ENCODE data around the gene FAM13A. TPM values are rescaled to one million over a fixed set of nuclear protein-coding genes. Genes with fewer than 3 reads are reported as not detected.
A peak's percentile ranks its signal among the peaks of the same experiment; 100 is the strongest.
"Not testable (repeated sequence)": the region's sequence is repeated elsewhere in the genome, so short reads cannot be mapped to it uniquely, and the experiment has no call there.

Gene FAM13A
- total RNA-seq = 18.0 TPM
- long read RNA-seq, partial matches to known transcripts = 4 of 16 reads
- long read RNA-seq, other reads (novel, unspliced or antisense) = 12 of 16 reads

DNA sequence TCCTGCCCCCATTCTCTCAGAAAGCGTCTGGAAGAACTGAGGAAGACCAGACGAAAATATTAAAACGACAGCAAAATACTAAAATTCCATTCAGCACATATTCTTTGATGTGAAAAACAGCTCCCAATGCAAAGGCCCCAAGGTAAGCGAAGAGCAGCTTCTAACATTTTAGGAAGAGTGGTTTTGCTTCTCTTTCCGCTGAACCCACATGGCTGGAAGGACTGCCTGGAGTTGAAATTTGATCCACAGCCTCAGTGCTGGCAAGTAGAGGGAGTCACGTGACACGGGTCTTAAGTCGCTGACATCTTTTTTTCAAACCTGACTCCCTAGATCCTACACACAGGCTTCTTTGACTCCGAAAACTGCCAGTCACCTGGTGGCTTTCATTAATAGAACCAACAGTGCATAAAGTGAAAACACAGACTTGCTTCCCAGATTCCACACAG lies at the start of gene FAM13A:
FAM13A (minus strand) TSS at position 233 of the 446 bp plus-strand sequence; CDS start at position 12, 221 bp downstream.
- peak; percentile 97 for ATAC-seq (ENCODE audit: poor library complexity)
- intact Hi-C loops (cut with DNase I) = no loop called here
- DNase-seq = peak; percentile 86

DNA sequence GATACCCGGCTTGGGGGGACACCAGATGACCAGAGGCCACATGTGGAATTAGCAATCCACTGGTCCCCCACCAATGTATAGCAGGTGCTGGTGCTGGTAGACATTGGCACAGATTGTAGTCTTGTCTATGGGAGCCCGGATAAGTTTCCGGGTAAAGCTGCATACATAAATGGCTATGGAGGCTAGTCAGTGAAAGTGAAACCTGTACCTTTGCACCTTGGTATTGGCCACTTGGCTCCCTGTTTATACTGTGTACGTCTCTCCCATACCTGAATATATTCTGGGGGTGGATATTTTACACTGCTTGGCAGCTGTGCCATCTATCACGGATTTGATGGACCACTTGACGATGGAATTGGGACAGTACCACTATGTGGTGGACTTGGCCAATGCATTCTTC lies 48.7 kb upstream of the FAM13A start:
- DNase-seq (no peak), ATAC-seq (ENCODE audit: poor library complexity) (no peak)
- intact Hi-C loops (cut with DNase I) = no loop called here

DNA sequence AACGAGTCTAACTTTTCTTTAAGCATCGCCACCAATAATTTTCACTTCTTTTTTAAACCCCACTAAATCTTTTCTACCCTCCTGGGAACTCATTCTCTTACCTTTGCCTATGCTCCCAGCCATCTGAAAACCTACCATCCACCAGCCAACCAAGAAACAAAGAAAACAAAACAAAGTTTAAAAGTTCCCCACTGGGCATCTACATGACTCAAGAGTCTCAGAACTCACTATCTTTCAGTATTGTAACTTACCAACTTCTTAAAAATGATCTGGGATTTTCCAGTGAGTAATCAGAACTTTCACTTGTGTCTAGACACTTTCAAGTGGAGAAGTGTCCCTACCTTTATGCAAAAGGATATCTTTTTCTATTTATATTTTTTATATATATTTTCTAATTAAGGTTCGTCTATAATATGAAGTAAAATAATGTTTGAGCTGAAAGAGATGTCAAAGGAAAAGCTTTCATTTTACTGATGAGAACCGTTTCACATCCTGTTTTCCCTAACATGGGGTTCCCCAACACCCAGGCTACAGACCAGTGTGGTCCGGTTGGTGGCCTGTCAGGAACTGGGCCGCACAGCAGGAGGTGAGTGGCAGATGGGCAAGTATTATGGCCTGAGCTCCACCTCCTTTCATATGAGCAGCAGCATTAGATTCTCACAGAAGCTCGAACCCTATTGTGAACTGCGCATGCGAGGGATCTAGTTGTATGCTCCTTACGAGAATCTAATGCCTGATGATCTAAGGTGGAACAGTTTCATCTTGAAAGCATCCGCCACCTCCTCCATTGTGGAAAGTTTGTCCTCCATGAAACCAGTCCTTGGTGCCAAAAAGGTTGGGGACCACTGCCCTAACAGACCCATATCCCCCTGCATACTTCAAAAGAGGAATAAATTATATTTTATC lies 44.5 kb upstream of the FAM13A start:
- ATAC-seq (ENCODE audit: poor library complexity) (no peak), DNase-seq (no peak)
- intact Hi-C loops (cut with DNase I) = no loop called here

DNA sequence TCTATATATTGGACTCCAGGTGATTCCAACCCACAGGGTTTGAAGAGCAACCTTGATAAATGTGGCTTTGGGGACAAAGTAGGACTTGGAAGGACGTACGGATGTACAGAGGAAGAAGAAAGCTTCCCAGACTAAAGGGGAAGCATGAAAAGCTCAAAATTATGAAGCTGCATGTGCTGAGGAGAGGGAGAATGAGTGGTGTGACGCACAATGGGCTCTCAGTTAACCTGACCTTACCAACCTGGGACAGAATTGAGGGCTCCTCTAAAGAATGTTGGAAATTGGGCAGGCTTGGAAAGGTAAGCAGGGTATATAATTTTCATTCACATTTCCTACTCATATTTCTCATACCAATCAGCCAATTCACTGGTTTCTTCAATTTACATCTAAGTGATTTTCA lies 43.9 kb upstream of the FAM13A start:
- ATAC-seq (ENCODE audit: poor library complexity) (no peak), DNase-seq (no peak)
- intact Hi-C loops (cut with DNase I) = no loop called here

DNA sequence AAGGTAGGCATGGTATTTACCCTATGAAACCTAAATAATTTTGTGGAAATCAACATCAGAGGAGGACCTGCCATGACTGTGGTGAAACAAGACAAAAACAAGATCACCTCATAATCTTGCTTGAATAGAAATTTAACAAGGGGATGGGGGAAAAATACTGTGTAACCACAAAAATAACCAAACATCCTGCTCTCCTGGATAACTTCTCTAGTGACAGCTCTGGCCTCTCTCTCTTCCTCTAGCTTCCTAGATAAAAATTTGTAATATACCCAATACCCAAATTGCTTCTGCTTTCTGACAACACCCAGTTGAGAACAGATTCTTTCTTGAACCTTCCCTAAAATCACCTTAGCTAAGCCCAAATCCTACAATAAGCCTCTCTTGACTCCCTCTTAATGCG lies 42.5 kb upstream of the FAM13A start:
- DNase-seq = no peak
- intact Hi-C loops (cut with DNase I) = no loop called here
- no peak for ATAC-seq (ENCODE audit: poor library complexity)

DNA sequence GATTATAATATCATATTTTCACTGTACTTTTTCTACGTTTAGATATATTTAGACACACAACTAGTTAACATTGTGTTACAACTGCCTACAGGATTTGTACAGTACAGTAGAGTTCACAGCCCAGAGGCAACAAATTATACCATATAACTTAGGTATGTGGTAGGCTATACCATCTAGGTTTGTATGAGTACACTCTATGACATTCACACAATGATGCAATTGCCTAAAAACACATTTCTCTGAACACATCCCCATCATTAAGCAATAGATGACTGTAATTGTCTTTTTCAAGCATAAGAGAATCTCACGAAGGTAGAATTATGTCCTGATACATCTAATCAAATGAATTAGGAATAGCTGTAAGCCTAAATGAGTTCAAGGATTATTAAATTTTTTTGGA lies 42.0 kb upstream of the FAM13A start:
- intact Hi-C loops (cut with DNase I) = no loop called here
- no peak for DNase-seq
- no peak for ATAC-seq (ENCODE audit: poor library complexity)

DNA sequence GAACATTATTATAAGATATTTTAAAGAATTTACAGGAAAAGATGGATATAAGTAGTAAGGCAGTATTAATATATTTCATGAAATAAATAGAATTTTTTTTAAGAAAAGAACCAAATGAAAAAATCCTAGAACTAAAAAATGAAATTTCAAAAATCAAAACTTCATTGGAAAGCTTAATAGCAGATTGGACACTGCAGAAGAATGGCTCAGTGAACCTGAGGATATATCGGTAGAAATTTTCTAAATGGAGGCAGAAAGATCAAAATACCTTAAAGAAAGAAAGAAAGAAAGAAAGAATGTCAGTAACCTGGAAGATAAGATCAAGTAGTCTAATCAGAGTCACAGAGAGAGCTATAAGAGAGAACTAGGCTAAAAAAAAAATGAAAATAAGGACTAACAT lies 21.3 kb upstream of the FAM13A start:
- intact Hi-C loops (cut with DNase I) = no loop called here
- ATAC-seq (ENCODE audit: poor library complexity) (no peak), DNase-seq (no peak)

DNA sequence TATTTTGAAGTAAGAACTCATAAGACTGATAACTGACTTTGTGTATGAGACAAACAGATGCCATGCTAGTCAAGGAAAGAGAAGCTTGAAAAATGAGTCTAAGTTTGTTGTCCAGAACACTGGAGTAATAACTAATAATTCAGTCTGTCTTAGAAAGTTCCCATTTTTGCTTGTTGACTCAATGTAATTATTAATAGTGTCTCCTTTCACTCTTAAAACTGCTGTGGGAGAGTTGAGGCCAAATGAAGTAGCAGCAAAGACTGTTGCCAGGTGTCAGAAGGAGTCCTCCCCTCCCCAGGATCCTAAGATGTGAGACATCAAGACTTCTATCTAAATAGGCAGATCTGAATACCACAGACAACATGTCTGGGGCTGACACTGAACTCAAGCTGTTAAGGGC lies 20.8 kb upstream of the FAM13A start:
- intact Hi-C loops (cut with DNase I) = no loop called here
- no peak for DNase-seq
- ATAC-seq (ENCODE audit: poor library complexity) = no peak

DNA sequence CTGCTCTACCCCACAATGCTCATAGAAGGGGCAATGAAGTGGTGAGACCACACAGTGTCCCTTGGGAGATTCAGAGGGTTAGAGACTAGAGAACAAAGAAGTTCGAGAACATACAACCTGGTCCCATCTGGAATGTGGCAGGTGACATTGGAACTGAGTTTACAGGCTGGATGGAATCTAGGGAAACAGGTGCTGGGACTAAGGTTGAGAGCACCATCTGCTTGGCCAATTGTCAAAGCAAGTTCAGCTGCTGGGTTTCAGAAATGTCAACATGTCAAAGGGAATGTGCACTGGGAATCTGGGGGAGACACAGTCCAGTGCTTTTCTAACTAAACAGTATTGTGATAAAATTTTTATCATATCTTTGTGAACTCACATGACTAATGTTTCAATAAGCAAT lies 15.9 kb upstream of the FAM13A start:
- DNase-seq = no peak
- ATAC-seq (ENCODE audit: poor library complexity) = no peak
- intact Hi-C loops (cut with DNase I) = no loop called here

DNA sequence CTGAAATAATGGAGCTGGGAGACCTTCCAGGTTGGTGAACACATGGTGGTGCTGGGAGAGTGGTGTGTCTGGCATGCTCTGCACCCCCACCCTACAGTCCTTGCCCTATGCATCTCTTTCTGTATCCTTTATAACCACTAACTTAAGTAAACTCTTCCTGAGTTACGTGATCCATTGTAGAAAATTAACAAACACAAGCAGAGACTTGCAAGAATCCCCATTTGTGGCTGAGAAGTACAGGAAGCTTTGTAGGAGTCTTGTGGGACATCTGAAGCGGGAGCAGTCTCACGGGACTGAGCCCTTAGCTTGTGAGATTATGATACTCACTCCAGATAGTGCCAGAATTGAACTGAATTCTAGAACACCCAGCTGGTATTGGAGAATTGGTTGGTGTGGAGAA lies 14.3 kb upstream of the FAM13A start:
- intact Hi-C loops (cut with DNase I) = no loop called here
- ATAC-seq (ENCODE audit: poor library complexity) (no peak), DNase-seq (no peak)

DNA sequence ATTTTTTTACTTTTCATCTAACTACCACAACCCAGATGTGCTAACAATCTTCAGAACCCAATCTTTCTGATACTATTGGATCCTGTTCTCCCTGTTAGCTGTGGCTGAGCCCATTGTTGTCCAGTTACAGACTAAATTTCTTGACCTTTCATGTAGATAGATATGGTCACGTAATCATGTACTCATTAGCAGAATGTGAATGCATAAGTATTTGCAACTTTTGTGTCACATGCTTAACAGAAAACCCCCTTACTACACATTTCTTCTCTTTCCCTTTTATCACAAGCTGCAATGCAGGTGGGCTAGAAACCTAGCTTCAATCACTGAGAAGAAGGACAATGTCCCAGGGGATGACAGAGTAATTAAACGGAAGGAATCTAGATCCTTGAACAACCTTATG lies 13.1 kb upstream of the FAM13A start:
- ATAC-seq (ENCODE audit: poor library complexity) (no peak), DNase-seq (no peak)
- intact Hi-C loops (cut with DNase I) = no loop called here

DNA sequence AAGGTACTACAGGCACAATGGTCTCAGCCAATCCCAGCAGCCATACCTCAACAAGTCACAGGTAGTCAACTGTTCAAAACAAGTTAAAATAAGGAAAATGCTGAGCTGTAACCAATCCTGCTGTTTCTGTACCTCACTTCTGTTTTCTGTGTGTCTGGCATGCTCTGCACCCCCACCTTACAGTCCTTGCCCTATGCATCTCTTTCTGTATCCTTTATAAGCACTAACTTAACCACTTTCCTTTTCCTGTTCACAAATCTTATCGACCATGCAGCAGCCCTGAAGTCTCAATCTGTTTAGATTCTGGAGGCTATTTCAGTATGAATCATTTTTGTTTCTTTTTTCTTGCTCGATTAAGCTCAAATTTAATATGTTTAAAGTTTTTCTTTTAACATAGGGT lies 12.5 kb upstream of the FAM13A start:
- DNase-seq = no peak
- intact Hi-C loops (cut with DNase I) = no loop called here
- ATAC-seq (ENCODE audit: poor library complexity) = no peak

DNA sequence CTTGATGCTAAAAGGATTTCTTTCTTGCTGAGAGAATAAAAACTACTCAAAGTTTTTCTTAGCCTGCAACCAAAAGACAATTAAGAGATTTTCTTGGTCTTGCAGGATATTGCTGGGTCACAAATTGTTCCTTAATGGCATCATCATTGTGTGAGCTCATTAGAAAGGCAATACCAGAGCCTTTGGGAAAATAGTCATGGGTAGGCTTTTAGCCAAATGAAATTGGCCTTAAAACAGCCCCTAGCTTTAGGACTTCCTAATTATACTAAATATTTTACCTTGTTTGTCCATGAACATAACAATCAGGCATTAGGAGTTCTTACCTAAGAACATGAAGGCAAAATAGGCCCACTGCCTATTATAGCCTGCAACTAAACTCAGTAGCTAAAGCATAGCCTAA lies 10.4 kb upstream of the FAM13A start:
- no peak for ATAC-seq (ENCODE audit: poor library complexity)
- DNase-seq = no peak
- intact Hi-C loops (cut with DNase I) = no loop called here

DNA sequence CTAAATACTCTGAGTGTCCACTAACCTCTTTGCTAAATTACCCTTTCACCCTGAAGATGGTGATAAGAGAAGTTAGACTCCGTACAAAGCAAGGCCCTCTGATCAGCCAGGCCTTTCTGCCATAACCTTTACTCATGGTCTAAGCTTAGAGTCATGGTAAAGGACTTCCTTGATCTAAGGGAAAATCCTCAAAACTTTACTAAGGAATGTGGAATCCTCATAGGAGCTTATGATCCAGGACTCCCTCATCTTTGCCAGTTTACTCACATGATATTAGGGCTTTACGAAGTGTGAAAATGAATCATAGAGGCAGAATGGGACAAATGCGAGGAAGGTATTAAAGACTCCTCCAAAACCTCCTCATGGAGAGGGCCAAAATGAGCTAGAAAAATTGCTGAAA lies 7.9 kb upstream of the FAM13A start:
- DNase-seq = no peak
- ATAC-seq (ENCODE audit: poor library complexity) = no peak
- intact Hi-C loops (cut with DNase I) = no loop called here

DNA sequence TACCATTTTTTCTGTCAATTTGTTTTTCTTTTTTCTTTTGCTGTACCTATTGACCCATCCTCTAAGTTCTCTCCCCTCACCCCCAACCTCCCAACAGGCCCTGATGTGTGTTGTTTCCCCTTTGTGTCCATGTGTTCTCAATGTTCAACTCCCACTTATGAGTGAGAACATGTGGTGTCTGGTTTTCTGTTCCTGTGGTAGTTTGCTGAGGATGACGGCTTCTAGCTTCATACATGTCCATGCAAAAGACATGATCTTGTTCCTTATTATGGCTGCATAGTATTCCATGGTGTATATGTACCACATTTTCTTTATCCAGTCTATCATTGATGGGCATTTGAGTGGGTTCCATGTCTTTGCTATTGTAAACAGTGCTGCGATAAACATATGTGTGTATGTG lies 859 bp upstream of the FAM13A start:
- intact Hi-C loops (cut with DNase I); DNase-seq; ATAC-seq (ENCODE audit: poor library complexity): not testable (repeated sequence)

DNA sequence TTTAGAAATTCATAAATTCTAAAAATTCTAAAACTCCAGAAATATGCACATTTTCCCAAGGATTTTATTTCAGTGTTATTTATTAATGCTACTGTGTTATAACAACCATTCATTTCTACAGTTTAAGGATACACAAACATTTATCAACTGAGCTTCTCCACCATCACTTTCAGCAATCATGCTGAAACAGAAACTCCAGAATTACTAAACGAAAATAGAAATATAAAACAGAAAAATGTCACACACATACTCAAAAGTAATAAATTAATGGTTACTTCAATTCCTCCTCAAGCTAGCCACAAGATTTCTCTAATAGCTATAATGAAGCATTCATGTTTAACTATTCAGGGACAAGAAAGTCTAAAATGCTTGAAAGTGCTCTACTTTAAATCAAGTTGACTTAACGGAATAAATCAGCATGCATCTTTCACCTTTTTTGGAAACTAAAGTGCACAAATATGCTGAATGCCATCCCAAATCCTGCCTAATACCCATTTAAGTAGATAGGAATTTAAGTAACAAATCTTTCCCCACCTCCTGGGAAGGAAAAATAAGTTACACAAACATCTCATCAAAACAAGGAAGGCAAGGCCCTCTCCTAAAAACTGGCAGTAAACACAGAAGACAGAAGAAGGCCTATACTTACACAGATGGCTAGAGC lies 563 bp downstream of the FAM13A start:
- DNase-seq = no peak
- ATAC-seq (ENCODE audit: poor library complexity) = peak; percentile 85
- intact Hi-C loops (cut with DNase I) = no loop called here

DNA sequence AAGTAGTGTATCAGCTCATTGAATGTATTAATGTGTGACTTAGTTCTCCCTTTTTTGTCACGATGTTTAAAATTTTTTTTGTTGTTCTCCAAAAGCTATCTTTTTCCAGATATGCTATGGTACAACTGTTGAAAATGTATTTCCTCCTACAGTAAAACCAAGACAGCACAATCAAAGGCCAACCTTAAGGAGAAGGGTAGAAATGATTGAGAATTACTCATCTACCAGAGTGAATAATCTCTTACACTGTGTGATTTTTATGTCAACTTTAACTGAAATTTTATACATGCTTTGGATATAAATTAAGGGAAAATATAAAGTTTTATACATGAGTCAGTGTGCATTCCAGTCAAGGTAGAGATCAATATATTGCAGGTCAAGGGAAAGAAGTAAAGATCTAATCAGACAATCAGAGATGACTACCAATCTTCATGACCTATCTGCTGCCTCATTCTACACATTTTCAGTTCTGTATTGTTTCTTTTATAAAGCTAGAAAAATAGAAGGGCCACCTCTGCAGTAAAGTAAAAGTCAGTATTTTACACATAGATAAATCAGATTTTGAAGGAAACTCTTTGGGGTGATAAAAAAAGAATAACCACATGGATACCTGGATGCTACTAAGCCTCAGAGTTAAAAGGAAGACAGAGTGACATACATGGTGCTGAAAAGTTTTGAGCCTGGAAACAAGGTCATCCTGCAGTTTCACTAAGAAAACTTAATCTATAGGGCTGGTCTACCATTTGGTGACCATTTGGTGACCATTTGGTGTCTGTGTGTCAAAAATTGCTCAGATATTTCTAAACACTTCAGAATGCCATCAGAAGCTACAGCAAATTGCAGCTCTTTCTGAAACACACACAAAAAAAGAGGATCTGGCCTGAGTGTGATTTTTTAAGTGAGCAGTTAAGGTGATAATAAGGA lies 1.6 kb downstream of the FAM13A start:
- no peak for ATAC-seq (ENCODE audit: poor library complexity)

DNA sequence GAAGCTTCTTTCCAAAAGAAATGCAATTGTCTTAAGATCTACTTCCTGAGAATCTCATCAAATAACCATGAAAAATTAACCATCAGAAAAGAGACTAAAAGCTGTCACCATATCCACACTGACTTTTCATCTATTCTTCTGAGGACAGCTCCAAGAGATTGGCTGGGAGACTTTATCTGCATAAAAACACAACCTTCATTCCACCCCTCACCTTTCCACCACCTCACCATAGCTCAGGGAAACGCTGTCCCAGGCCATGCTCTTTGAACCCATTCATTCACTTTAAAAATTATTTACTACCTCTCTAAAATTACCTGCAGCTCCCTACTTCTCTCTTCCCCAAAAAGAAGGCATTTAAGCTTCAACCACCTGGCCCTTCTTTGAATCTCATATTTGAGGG lies 2.4 kb downstream of the FAM13A start:
- no peak for ATAC-seq (ENCODE audit: poor library complexity)
- DNase-seq = no peak
- intact Hi-C loops (cut with DNase I) = no loop called here

More for the DNA sequence above, 1.6 kb downstream of the FAM13A start:
- intact Hi-C loops (cut with DNase I) = no loop called here
- DNase-seq = no peak

DNA sequence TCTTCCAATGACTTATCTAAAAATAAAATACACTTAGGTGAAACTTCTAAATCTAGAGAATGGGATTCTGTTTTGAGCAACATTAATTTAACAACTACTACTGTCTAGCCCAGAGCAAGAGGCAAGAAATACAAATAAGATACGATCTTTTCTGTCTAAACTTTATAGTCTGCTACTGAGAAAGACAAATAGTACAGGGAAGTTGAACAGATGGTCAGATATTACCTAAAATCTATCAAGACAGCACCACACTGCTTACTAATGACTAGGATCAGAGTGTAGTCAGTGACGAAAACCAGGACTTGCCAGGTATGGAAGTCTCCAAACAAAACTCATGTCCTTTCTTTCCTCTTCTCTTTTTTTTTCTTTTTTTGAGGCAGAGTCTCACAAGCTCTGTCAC lies 7.1 kb downstream of the FAM13A start:
- DNase-seq (no peak), ATAC-seq (ENCODE audit: poor library complexity) (no peak)
- intact Hi-C loops (cut with DNase I) = no loop called here
